HepG2 (cell line): ENCODE measurements around the gene PHF10. TPM values are rescaled to one million over a fixed set of nuclear protein-coding genes. Genes with fewer than 3 reads are reported as not detected.

Experiments used
- CHD2 ChIP-seq: IDR thresholded peaks from 2 replicates; pipeline ENCODE4 v1.6.1; 2011; ENCODE audit warnings: low read depth, low read length, improper control_type of control experiment
- FOXK1 ChIP-seq: sonication (generic); formaldehyde crosslinking; IDR thresholded peaks from 2 replicates; pipeline ENCODE4 v1.4.0; 2020; ENCODE audit warnings: low read depth, missing genetic modification reagents, borderline replicate concordance
- IRF2 ChIP-seq: IDR thresholded peaks from 2 replicates; pipeline ENCODE4 v1.6.1; 2018; ENCODE audit warnings: missing genetic modification reagents, missing compliant biosample characterization
- RNF2 ChIP-seq: fragments of 450-650 bp; conservative IDR thresholded peaks from 2 replicates; pipeline ENCODE4 v1.6.1; 2016; ENCODE audit warnings: low read depth
- SALL1 ChIP-seq: sonication (generic); formaldehyde crosslinking; IDR thresholded peaks from 2 replicates; pipeline ENCODE4 v1.8.0; 2022; ENCODE audit warnings: mild to moderate bottlenecking, missing genetic modification reagents
- SIN3A ChIP-seq: IDR thresholded peaks from 2 replicates; pipeline ENCODE4 v1.6.1; 2011; ENCODE audit warnings: low read depth, mild to moderate bottlenecking, control low read depth, low read length, borderline replicate concordance
- SIN3B ChIP-seq: fragments of 150-350 bp; IDR thresholded peaks from 2 replicates; pipeline ENCODE4 v1.6.1; 2014; ENCODE audit warnings: low read length
- THAP11 ChIP-seq: IDR thresholded peaks from 2 replicates; pipeline ENCODE4 v1.6.1; 2016; ENCODE audit warnings: missing biosample characterization, missing genetic modification reagents
- ZNF367 ChIP-seq: sonication (generic); formaldehyde crosslinking; IDR thresholded peaks from 2 replicates; pipeline ENCODE4 v1.4.0; 2020; ENCODE audit warnings: missing genetic modification reagents, borderline replicate concordance
- ZNF510 ChIP-seq: sonication (generic); formaldehyde crosslinking; IDR thresholded peaks from 2 replicates; pipeline ENCODE4 v1.4.0; 2020; ENCODE audit warnings: low read depth, mild to moderate bottlenecking, missing genetic modification reagents
- ZSCAN9 ChIP-seq: IDR thresholded peaks from 2 replicates; pipeline ENCODE4 v1.6.1; 2016; ENCODE audit warnings: borderline replicate concordance
- polyA plus RNA-seq, 8 experiments: library from polyadenylated mRNA; depleted of rRNA in 3 of 8; stranded (reverse) in 7 of 8; unstranded in 1 of 8; fragments of >200 nt; fragmentation: Illumina TruSeq in 4 of 8; extraction: Trizol in 4 of 8; gene quantifications; 2 replicates each; pipeline versions ENCODE4 v1.2.1 to v1.2.3, GENCODE V29; 2011 to 2016; ENCODE audit warnings: low read depth in 4 of 8, missing spikeins in 1 of 8, mixed read lengths in 1 of 8; ENCODE audit not compliant: insufficient read depth in 1 of 8
- total RNA-seq, 5 experiments: library from RNA; depleted of rRNA; stranded (reverse); fragments of >200 nt; fragmentation: Illumina TruSeq; extraction: Trizol; gene quantifications; 2 replicates each; pipeline ENCODE4 v1.2.3, GENCODE V29; 2016; ENCODE audit warnings: low read depth in 1 of 5
- TF ChIP-seq, protein P1 (sequence below), 2 experiments: sonication (generic) in 1 of 2; formaldehyde crosslinking in 1 of 2; IDR thresholded peaks; 2 replicates each; pipeline versions ENCODE4 v1.4.0 to v1.6.1; 2018 to 2020; ENCODE audit warnings: missing genetic modification reagents in 2 of 2, borderline replicate concordance in 1 of 2, low read depth in 1 of 2, mild to moderate bottlenecking in 1 of 2, missing biosample characterization in 1 of 2
- TF ChIP-seq, protein P2 (sequence below): sonication (generic); formaldehyde crosslinking; IDR thresholded peaks from 2 replicates; pipeline ENCODE4 v1.9.0; 2021; ENCODE audit warnings: missing genetic modification reagents, borderline replicate concordance
- TF ChIP-seq, protein P3 (sequence below): fragments of 450-650 bp; IDR thresholded peaks from 2 replicates; pipeline ENCODE4 v1.6.1; 2016
- TF ChIP-seq, protein P4 (sequence below): sonication (generic); formaldehyde crosslinking; conservative IDR thresholded peaks from 2 replicates; pipeline ENCODE4 v1.8.0; 2022; ENCODE audit warnings: low read depth, missing genetic modification reagents
- TF ChIP-seq, protein P5 (sequence below): sonication (generic); formaldehyde crosslinking; IDR thresholded peaks from 2 replicates; pipeline ENCODE4 v1.5.1; 2020; ENCODE audit warnings: mild to moderate bottlenecking, missing genetic modification reagents, borderline replicate concordance

The PHF10 gene
- total and polyA plus RNA-seq, 2 of the 13 experiments (the other 11 are each of a cell fraction or from before 2014, with no cell fraction given): 42.1 to 84.1 TPM

DNA sequence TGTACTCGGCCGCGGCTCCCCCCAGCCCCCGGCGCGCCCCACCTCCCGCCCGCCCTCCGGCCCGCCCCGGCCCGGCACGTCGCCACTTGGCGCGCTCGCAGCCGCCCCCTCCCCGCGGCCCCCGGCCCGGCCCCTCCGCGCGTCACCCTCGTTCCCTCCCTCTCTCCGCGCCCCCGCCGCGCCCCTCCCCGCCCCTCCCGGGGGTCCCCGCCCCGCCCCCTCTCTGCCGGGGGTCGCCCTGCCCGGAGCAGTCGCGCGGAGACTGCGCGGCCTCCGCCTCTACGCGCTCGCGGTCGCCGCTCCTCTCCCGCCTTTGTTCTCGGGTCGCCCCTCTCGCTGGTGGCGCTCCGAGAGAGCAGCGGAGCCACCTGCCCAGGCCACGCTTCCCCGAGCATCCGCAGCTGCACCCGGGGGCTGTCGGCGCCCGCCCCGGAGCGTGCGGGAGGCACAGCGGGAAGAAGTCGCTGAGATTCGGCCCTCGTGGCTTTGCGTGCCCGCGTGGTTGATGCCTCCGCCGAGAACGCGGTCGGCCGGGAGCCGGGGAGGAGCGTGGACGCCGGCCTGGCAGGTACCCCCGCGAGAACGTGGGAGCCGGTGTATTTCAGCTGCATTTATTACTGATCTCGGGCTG is at the start of gene PHF10 (continued):
- TF ChIP-seq CHD2 (no peak), THAP11 (CRISPR knock-in tag) (no peak), IRF2 (no peak), RNF2 (no peak; the same call in 1 of the 2 replicates), SALL1 (peak; percentile 82), ZSCAN9 (no peak), SIN3B (no peak), ZNF510 (CRISPR knock-in tag) (no peak), ZNF367 (CRISPR knock-in tag) (no peak), SIN3A (0 out of 2 replicates have a peak, but pooled peaks have one; percentile 23), FOXK1 (CRISPR knock-in tag) (no peak)
- TF ChIP-seq, protein P1, sequence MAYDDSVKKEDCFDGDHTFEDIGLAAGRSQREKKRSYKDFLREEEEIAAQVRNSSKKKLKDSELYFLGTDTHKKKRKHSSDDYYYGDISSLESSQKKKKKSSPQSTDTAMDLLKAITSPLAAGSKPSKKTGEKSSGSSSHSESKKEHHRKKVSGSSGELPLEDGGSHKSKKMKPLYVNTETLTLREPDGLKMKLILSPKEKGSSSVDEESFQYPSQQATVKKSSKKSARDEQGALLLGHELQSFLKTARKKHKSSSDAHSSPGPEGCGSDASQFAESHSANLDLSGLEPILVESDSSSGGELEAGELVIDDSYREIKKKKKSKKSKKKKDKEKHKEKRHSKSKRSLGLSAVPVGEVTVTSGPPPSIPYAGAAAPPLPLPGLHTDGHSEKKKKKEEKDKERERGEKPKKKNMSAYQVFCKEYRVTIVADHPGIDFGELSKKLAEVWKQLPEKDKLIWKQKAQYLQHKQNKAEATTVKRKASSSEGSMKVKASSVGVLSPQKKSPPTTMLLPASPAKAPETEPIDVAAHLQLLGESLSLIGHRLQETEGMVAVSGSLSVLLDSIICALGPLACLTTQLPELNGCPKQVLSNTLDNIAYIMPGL (CRISPR knock-in tag; IDR thresholded peaks at IDR 0.05; ENCODE audit: borderline replicate concordance in 1 of 2, low read depth in 1 of 2): peak in 1 of 2 experiments; percentile 88; a peak in 1 of 4 replicates
- TF ChIP-seq, protein P2, sequence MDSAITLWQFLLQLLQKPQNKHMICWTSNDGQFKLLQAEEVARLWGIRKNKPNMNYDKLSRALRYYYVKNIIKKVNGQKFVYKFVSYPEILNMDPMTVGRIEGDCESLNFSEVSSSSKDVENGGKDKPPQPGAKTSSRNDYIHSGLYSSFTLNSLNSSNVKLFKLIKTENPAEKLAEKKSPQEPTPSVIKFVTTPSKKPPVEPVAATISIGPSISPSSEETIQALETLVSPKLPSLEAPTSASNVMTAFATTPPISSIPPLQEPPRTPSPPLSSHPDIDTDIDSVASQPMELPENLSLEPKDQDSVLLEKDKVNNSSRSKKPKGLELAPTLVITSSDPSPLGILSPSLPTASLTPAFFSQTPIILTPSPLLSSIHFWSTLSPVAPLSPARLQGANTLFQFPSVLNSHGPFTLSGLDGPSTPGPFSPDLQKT (CRISPR knock-in tag): no peak
- TF ChIP-seq, protein P3, sequence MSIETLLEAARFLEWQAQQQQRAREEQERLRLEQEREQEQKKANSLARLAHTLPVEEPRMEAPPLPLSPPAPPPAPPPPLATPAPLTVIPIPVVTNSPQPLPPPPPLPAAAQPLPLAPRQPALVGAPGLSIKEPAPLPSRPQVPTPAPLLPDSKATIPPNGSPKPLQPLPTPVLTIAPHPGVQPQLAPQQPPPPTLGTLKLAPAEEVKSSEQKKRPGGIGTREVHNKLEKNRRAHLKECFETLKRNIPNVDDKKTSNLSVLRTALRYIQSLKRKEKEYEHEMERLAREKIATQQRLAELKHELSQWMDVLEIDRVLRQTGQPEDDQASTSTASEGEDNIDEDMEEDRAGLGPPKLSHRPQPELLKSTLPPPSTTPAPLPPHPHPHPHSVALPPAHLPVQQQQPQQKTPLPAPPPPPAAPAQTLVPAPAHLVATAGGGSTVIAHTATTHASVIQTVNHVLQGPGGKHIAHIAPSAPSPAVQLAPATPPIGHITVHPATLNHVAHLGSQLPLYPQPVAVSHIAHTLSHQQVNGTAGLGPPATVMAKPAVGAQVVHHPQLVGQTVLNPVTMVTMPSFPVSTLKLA: 0 out of 2 replicates have a peak, but pooled peaks have one; percentile 7
- TF ChIP-seq, protein P4, sequence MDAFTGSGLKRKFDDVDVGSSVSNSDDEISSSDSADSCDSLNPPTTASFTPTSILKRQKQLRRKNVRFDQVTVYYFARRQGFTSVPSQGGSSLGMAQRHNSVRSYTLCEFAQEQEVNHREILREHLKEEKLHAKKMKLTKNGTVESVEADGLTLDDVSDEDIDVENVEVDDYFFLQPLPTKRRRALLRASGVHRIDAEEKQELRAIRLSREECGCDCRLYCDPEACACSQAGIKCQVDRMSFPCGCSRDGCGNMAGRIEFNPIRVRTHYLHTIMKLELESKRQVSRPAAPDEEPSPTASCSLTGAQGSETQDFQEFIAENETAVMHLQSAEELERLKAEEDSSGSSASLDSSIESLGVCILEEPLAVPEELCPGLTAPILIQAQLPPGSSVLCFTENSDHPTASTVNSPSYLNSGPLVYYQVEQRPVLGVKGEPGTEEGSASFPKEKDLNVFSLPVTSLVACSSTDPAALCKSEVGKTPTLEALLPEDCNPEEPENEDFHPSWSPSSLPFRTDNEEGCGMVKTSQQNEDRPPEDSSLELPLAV (CRISPR knock-in tag): 0 out of 2 replicates have a peak, but pooled peaks have one; percentile 76
- TF ChIP-seq, protein P5, sequence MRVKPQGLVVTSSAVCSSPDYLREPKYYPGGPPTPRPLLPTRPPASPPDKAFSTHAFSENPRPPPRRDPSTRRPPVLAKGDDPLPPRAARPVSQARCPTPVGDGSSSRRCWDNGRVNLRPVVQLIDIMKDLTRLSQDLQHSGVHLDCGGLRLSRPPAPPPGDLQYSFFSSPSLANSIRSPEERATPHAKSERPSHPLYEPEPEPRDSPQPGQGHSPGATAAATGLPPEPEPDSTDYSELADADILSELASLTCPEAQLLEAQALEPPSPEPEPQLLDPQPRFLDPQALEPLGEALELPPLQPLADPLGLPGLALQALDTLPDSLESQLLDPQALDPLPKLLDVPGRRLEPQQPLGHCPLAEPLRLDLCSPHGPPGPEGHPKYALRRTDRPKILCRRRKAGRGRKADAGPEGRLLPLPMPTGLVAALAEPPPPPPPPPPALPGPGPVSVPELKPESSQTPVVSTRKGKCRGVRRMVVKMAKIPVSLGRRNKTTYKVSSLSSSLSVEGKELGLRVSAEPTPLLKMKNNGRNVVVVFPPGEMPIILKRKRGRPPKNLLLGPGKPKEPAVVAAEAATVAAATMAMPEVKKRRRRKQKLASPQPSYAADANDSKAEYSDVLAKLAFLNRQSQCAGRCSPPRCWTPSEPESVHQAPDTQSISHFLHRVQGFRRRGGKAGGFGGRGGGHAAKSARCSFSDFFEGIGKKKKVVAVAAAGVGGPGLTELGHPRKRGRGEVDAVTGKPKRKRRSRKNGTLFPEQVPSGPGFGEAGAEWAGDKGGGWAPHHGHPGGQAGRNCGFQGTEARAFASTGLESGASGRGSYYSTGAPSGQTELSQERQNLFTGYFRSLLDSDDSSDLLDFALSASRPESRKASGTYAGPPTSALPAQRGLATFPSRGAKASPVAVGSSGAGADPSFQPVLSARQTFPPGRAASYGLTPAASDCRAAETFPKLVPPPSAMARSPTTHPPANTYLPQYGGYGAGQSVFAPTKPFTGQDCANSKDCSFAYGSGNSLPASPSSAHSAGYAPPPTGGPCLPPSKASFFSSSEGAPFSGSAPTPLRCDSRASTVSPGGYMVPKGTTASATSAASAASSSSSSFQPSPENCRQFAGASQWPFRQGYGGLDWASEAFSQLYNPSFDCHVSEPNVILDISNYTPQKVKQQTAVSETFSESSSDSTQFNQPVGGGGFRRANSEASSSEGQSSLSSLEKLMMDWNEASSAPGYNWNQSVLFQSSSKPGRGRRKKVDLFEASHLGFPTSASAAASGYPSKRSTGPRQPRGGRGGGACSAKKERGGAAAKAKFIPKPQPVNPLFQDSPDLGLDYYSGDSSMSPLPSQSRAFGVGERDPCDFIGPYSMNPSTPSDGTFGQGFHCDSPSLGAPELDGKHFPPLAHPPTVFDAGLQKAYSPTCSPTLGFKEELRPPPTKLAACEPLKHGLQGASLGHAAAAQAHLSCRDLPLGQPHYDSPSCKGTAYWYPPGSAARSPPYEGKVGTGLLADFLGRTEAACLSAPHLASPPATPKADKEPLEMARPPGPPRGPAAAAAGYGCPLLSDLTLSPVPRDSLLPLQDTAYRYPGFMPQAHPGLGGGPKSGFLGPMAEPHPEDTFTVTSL: no peak; the same call in 1 of the 2 replicates
